ENCODE results near the gene HCN3. TPM values are rescaled to one million over a fixed set of nuclear protein-coding genes. Genes with fewer than 3 reads are reported as not detected.
A peak's percentile ranks its signal among the peaks of the same experiment; 100 is the strongest.

Gene HCN3
- total and polyA plus RNA-seq, 2 of the 13 experiments (the other 11 are each of a cell fraction or from before 2014, with no cell fraction given): 2.4 to 10.2 TPM

GRCh38 chr1:155319536-155319935 lies 42.3 kb downstream of the HCN3 start (continued):
- no peak for TF ChIP-seq PBX3 (CRISPR knock-in tag; IDR thresholded peaks at IDR 0.05; ENCODE audit: borderline replicate concordance)
- TF ChIP-seq SAFB2 (CRISPR knock-in tag; IDR thresholded peaks at IDR 0.05; ENCODE audit: borderline replicate concordance, low read depth): no peak
- TF ChIP-seq ZNF333 (CRISPR knock-in tag; IDR thresholded peaks at IDR 0.05; ENCODE audit: borderline replicate concordance): no peak
- TF ChIP-seq FOXM1 (CRISPR knock-in tag; IDR thresholded peaks at IDR 0.05): no peak
- no peak for TF ChIP-seq PITX1 (CRISPR knock-in tag; IDR thresholded peaks at IDR 0.05)
- TF ChIP-seq PHF8 (CRISPR knock-in tag; IDR thresholded peaks at IDR 0.05): no peak

DNA sequence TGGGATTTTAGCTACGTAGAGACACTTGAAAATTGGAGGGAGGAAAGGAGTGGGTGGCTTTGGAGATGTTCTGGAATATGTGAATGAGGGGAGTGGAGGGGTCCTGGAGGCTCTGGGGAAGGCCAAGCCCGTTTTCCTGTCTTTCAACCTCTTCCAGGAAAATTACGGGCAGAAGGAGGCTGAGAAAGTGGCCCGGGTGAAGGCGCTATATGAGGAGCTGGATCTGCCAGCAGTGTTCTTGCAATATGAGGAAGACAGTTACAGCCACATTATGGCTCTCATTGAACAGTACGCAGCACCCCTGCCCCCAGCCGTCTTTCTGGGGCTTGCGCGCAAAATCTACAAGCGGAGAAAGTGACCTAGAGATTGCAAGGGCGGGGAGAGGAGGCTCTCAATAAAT lies 43.0 kb downstream of the HCN3 start:
- DNase-seq (ENCODE audit: low spot score) (no peak), ATAC-seq (no peak), FAIRE-seq (no peak)
- Histone ChIP-seq H3K4me3 (replicated peaks in 1 of 3; ENCODE audit: insufficient read depth in 1 of 3, low read depth in 2 of 3, low read length in 3 of 3) (no peak overlapping the region), H3K4me2 (ENCODE audit: low read depth, low read length) (no peak overlapping the region), H3K36me3 (replicated peaks in 1 of 2; ENCODE audit: control insufficient read depth in 1 of 2, insufficient read depth in 2 of 2, low read length in 2 of 2) (peaks cover 6 to 28% of the 10 kb centered on the region in 2 experiments; a peak in 4 of 5 replicates), H3K27me3 (ENCODE audit: control insufficient read depth in 1 of 2, insufficient read depth in 2 of 2, low read length in 2 of 2) (no peaks in the 10 kb centered on the region; a peak in 1 of 5 replicates), H3K9me3 (ENCODE audit: low read length) (no peaks in the 10 kb centered on the region), H4K20me1 (ENCODE audit: insufficient read depth, low read length) (peaks cover 6% of the 10 kb centered on the region), H3K79me2 (ENCODE audit: insufficient read depth, low read length) (peaks cover 3% of the 10 kb centered on the region), H2AFZ (ENCODE audit: low read length) (no peak overlapping the region), H3K9ac (ENCODE audit: insufficient read depth, low read depth, low read length) (no peak overlapping the region), H3K27ac (ENCODE audit: extremely low read length, insufficient read depth, low read length) (no peak overlapping the region), H3K4me1 (ENCODE audit: insufficient read depth, low read length) (peaks cover 32% of the 10 kb centered on the region)
- BruUV-seq (replicated peaks): no TSS peak
- TF ChIP-seq KAT8 (CRISPR knock-in tag; IDR thresholded peaks at IDR 0.05) (no peak), GATA4 (IDR thresholded peaks at IDR 0.05; ENCODE audit: borderline replicate concordance, low read depth) (0 out of 2 replicates have a peak, but pooled peaks have one; percentile 14), PHF8 (CRISPR knock-in tag; IDR thresholded peaks at IDR 0.05) (no peak)
- ChIA-PET POLR2A (interaction anchor here (0.8 to 0.9 kb wide), 2 partner anchors 37 to 47 kb away, joined by 3 to 4 read pairs; partner anchors contain the start of gene CLK2), CTCF (ENCODE audit: low intra/inter-chr PET ratio, low total read pairs) (no interaction called here)
- intact Hi-C loops (cut with micrococcal nuclease; ENCODE audit: unreplicated experiment) (loop anchor here (5.0 kb wide), 3 partner anchors 43 to 272 kb away; partner anchors contain the start of genes HCN3, MTX1 and THBS3), in situ Hi-C loops (cut with HindIII; ENCODE audit: extremely low pct_ligation_motif_present, low pct_unique_long_range_greater_than_20kb) (no loop called here)
- 97% methylated on average over 11 of the region's 11 CpGs for WGBS (ENCODE audit: low lambda C conversion rate)
